CD14-positive monocyte (primary cell): ENCODE data around the gene ABHD17C. TPM values are rescaled to one million over a fixed set of nuclear protein-coding genes. Genes with fewer than 3 reads are reported as not detected.

Source experiments
- DNase-seq, 3 donors: peaks; one replicate each; pipeline ENCODE4 v3.0.0-alpha.2; 2011 to 2022
- H2AFZ ChIP-seq: 2 replicates; pipeline ENCODE4 v1.6.0; 2012; ENCODE audit warnings: mild to moderate bottlenecking, low read depth, low read length, inconsistent platforms; ENCODE audit not compliant: insufficient read depth, poor library complexity, severe bottlenecking
- H3K27ac ChIP-seq, 2 donors: 1 replicate in 1 of 2; 2 replicates in 1 of 2; pipeline ENCODE4 v1.5.1; 2012 to 2013; ENCODE audit warnings: low read length in 2 of 2, control low read depth in 1 of 2, inconsistent platforms in 1 of 2, low read depth in 1 of 2, mild to moderate bottlenecking in 1 of 2
- H3K27me3 ChIP-seq, 2 donors: one replicate each; pipeline versions ENCODE4 v1.6.0 to v1.6.1; 2011 to 2013; ENCODE audit warnings: low read length in 2 of 2; ENCODE audit not compliant: control insufficient read depth in 2 of 2, insufficient read depth in 2 of 2
- H3K36me3 ChIP-seq, 2 donors: replicated peaks in 1 of 2; 1 replicate in 1 of 2; 2 replicates in 1 of 2; pipeline versions ENCODE4 v1.5.1 to v1.6.1; 2012 to 2013; ENCODE audit warnings: low read length in 2 of 2, control low read depth in 1 of 2, inconsistent platforms in 1 of 2, mild to moderate bottlenecking in 1 of 2; ENCODE audit not compliant: insufficient read depth in 2 of 2, control insufficient read depth in 1 of 2
- H3K4me1 ChIP-seq, 2 donors: 1 replicate in 1 of 2; 2 replicates in 1 of 2; pipeline versions ENCODE4 v1.5.1 to v1.6.1; 2012 to 2013; ENCODE audit warnings: low read length in 2 of 2, control low read depth in 1 of 2, inconsistent platforms in 1 of 2, mild to moderate bottlenecking in 1 of 2, moderate library complexity in 1 of 2; ENCODE audit not compliant: insufficient read depth in 2 of 2, control insufficient read depth in 1 of 2
- H3K4me2 ChIP-seq: replicated peaks from 2 replicates; pipeline ENCODE3; 2012; ENCODE audit warnings: low read length, moderate library complexity, mild to moderate bottlenecking; ENCODE audit not compliant: poor library complexity, severe bottlenecking; ENCODE audit errors: extremely low read depth
- H3K4me3 ChIP-seq, 3 experiments: fragments of 200-600 bp in 1 of 3; sonication (generic) in 1 of 3; replicated peaks in 1 of 3; 1 replicate in 2 of 3; 2 replicates in 1 of 3; pipeline ENCODE4 v1.5.1; 2011 to 2013; ENCODE audit warnings: low read length in 3 of 3, mild to moderate bottlenecking in 3 of 3, control low read depth in 2 of 3, low read depth in 2 of 3, inconsistent platforms in 1 of 3, moderate library complexity in 1 of 3
- H3K79me2 ChIP-seq: 2 replicates; pipeline ENCODE4 v1.6.0; 2012; ENCODE audit warnings: mild to moderate bottlenecking, control low read depth, inconsistent platforms, low read length, moderate library complexity; ENCODE audit not compliant: insufficient read depth
- H3K9ac ChIP-seq: 2 replicates; pipeline ENCODE4 v1.6.0; 2017; ENCODE audit warnings: low read length, mild to moderate bottlenecking; ENCODE audit not compliant: insufficient read depth, poor library complexity, severe bottlenecking
- H3K9me3 ChIP-seq, 2 donors: replicated peaks in 1 of 2; 1 replicate in 1 of 2; 2 replicates in 1 of 2; pipeline versions ENCODE4 v1.5.1 to v1.6.1; 2012 to 2013; ENCODE audit warnings: low read length in 2 of 2, control low read depth in 1 of 2; ENCODE audit not compliant: control insufficient read depth in 1 of 2, insufficient read depth in 1 of 2
- H4K20me1 ChIP-seq: 2 replicates; pipeline ENCODE4 v1.6.0; 2012; ENCODE audit warnings: mild to moderate bottlenecking, low read length, control low read depth, moderate library complexity; ENCODE audit not compliant: insufficient read depth
- H3K27ac Mint-ChIP-seq, 7 donors: one replicate each; pipeline ENCODE4 v1.8.0; 2020; ENCODE audit warnings: mild to moderate bottlenecking in 7 of 7, mixed read lengths in 7 of 7, moderate library complexity in 6 of 7, inconsistent platforms in 2 of 7
- H3K27me3 Mint-ChIP-seq, 3 donors: one replicate each; pipeline ENCODE4 v1.8.0; 2021 to 2022; ENCODE audit warnings: low read depth in 3 of 3, mild to moderate bottlenecking in 3 of 3, mixed read lengths in 3 of 3, moderate library complexity in 3 of 3, inconsistent platforms in 1 of 3
- H3K36me3 Mint-ChIP-seq, 2 donors: one replicate each; pipeline ENCODE4 v1.8.0; 2020; ENCODE audit warnings: mixed read lengths in 2 of 2, inconsistent platforms in 1 of 2, mild to moderate bottlenecking in 1 of 2
- H3K4me1 Mint-ChIP-seq: one replicate; pipeline ENCODE4 v1.8.0; 2020; ENCODE audit warnings: mild to moderate bottlenecking, mixed read lengths
- H3K4me3 Mint-ChIP-seq, 2 donors: one replicate each; pipeline ENCODE4 v1.8.0; 2020; ENCODE audit warnings: mild to moderate bottlenecking in 2 of 2, mixed read lengths in 2 of 2, moderate library complexity in 1 of 2
- H3K9me3 Mint-ChIP-seq, 7 donors: one replicate each; pipeline ENCODE4 v1.8.0; 2020 to 2022; ENCODE audit warnings: mixed read lengths in 7 of 7, mild to moderate bottlenecking in 6 of 7, moderate library complexity in 6 of 7, inconsistent platforms in 2 of 7
- WGBS: methylation state at CpG from one replicate; pipeline ENCODE4 v1.1.5; 2013; ENCODE audit warnings: missing lambda C conversion rate; ENCODE audit not compliant: insufficient coverage; 5-methylcytosine and 5-hydroxymethylcytosine counted together
- intact Hi-C, 2 donors: fragments of 100-400 bp; cut with micrococcal nuclease; formaldehyde crosslinking; loops; one replicate each; pipeline versions ENCODE4 v1.15.0 to v1.15.1; 2023
- polyA plus RNA-seq, 3 donors: library from polyadenylated mRNA; depleted of rRNA in 1 of 3; unstranded in 2 of 3; stranded (reverse) in 1 of 3; fragments of 300-500 nt in 2 of 3; fragments of >200 nt in 1 of 3; fragmentation: Illumina TruSeq in 2 of 3; gene quantifications; 1 replicate in 2 of 3; 2 replicates in 1 of 3; pipeline ENCODE4 v1.2.3, GENCODE V29; 2012 to 2021
- TF ChIP-seq, protein P1 (sequence below): fragments of 200-600 bp; IDR thresholded peaks from one replicate; pipeline ENCODE4 v1.8.0; 2022; ENCODE audit warnings: antibody characterized with exemption, mild to moderate bottlenecking

ABHD17C gene
- polyA plus RNA-seq, 3 donors = 0.48 to 0.76 (median 0.68) TPM

DNA sequence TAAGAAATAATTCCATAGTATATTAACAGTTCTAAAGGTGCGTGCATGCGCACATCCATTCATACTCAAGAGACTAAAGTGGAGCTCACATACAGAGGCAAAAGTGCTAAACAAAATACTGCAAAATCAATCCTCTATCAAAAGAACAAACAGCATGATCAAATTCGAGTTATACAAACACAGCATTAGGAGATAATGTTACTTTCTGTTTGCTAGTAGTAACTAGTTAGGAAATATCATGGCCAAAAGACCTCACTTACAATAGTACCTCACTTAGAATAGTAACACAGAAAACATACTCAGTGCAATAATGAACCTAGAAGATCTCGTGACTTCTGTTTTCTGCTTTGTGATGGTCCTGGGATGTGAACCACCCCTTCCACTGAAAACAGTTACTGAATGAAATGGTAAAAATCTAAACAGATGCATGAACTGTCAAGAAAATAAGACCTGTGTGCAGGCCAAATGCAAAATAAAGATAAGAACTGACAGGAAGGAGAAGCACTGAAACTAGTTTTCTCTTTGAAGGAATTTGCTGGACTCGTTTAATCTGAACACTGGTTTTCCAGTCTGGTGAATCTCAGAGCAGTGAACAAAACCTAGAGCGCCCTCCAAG lies 63.1 kb downstream of the ABHD17C start:
- Mint-ChIP-seq H3K4me3 (no peak overlapping the region), H3K36me3 (peaks cover 0 to 7% of the 10 kb centered on the region in 2 donors), H3K27ac (no peak overlapping the region), H3K9me3 (peaks cover 0 to 3% (median 0%) of the 10 kb centered on the region in 7 donors), H3K4me1 (no peaks in the 10 kb centered on the region), H3K27me3 (peaks cover 0 to 3% (median 2%) of the 10 kb centered on the region in 3 donors)
- no peak overlapping the region for H3K9ac ChIP-seq
- H4K20me1 ChIP-seq = no peaks in the 10 kb centered on the region
- H3K4me3 ChIP-seq = no peak overlapping the region
- H3K4me2 ChIP-seq = no peak overlapping the region
- H3K27ac ChIP-seq = no peak overlapping the region
- H3K79me2 ChIP-seq = no peaks in the 10 kb centered on the region
- TF ChIP-seq, protein P1, sequence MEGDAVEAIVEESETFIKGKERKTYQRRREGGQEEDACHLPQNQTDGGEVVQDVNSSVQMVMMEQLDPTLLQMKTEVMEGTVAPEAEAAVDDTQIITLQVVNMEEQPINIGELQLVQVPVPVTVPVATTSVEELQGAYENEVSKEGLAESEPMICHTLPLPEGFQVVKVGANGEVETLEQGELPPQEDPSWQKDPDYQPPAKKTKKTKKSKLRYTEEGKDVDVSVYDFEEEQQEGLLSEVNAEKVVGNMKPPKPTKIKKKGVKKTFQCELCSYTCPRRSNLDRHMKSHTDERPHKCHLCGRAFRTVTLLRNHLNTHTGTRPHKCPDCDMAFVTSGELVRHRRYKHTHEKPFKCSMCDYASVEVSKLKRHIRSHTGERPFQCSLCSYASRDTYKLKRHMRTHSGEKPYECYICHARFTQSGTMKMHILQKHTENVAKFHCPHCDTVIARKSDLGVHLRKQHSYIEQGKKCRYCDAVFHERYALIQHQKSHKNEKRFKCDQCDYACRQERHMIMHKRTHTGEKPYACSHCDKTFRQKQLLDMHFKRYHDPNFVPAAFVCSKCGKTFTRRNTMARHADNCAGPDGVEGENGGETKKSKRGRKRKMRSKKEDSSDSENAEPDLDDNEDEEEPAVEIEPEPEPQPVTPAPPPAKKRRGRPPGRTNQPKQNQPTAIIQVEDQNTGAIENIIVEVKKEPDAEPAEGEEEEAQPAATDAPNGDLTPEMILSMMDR = no peak
- H3K4me1 ChIP-seq = no peaks in the 10 kb centered on the region
- WGBS = 14% methylated on average over 1 of the region's 6 CpGs
- intact Hi-C loops = no loop called here
- no peaks in the 10 kb centered on the region for H3K27me3 ChIP-seq
- no peaks in the 10 kb centered on the region for H3K9me3 ChIP-seq
- no peak overlapping the region for H2AFZ ChIP-seq
- no peak for DNase-seq
- H3K36me3 ChIP-seq = no peaks in the 10 kb centered on the region

DNA sequence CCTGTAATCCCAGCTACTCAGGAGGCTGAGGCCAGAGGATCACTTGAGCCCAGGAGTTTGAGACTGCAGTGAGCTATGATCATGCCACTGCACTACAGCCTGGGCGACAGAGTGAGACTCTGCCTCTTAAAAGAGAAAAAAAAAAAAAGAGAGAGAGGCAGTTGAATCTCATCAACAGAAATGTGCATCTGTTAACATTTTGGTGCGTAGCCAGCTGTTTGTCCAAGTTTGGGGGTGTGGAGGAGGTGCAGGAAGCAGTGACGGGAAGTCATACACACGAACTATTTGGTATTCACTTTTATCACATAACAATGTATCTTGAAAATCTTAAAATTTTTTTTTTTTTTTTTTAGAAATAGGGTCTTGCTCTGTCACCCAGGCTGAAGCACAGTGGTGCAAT lies 65.8 kb downstream of the ABHD17C start:
- Mint-ChIP-seq H3K4me3 (no peak overlapping the region), H3K4me1 (no peaks in the 10 kb centered on the region), H3K36me3 (no peaks in the 10 kb centered on the region), H3K9me3 (peaks cover 0 to 3% (median 0%) of the 10 kb centered on the region in 7 donors), H3K27me3 (peaks cover 0 to 4% (median 3%) of the 10 kb centered on the region in 3 donors), H3K27ac (no peak overlapping the region)
- H3K4me3 ChIP-seq = no peak overlapping the region
- no peak overlapping the region for H3K9ac ChIP-seq
- TF ChIP-seq, protein P1 = no peak
- H3K9me3 ChIP-seq = no peaks in the 10 kb centered on the region
- H3K27me3 ChIP-seq = no peaks in the 10 kb centered on the region
- H3K36me3 ChIP-seq = no peaks in the 10 kb centered on the region
- H3K4me2 ChIP-seq = no peak overlapping the region
- intact Hi-C loops = no loop called here
- H3K79me2 ChIP-seq = no peaks in the 10 kb centered on the region
- no peaks in the 10 kb centered on the region for H3K4me1 ChIP-seq
- DNase-seq = no peak
- no peak overlapping the region for H3K27ac ChIP-seq
- WGBS = 0% methylated on average over 1 of the region's 4 CpGs
- no peaks in the 10 kb centered on the region for H4K20me1 ChIP-seq
- H2AFZ ChIP-seq = no peak overlapping the region
